Keratinocyte (primary cell): Measurements from ENCODE around the gene IRF6. TPM values are rescaled to one million over a fixed set of nuclear protein-coding genes. Genes with fewer than 3 reads are reported as not detected.

Source experiments
- DNase-seq: peaks from one replicate; pipeline ENCODE4 v3.0.0-alpha.2; 2011; ENCODE audit warnings: low read depth, missing footprints, low spot score
- FAIRE-seq: peaks from 2 replicates; lab custom pipeline; 2011; peaks lifted over from hg19 to GRCh38; lab: Jason Lieb, UNC
- H2AFZ ChIP-seq: 2 replicates; pipeline ENCODE4 v1.6.0; 2012; ENCODE audit warnings: low read length, control low read depth, inconsistent platforms; ENCODE audit not compliant: control insufficient read depth
- H3K27ac ChIP-seq: 2 replicates; pipeline ENCODE4 v1.5.1; 2011; ENCODE audit warnings: low read length; ENCODE audit not compliant: control insufficient read depth, insufficient read depth
- H3K27me3 ChIP-seq: 3 replicates; pipeline ENCODE4 v1.6.0; 2011; ENCODE audit warnings: low read length; ENCODE audit not compliant: control insufficient read depth, insufficient read depth; ENCODE audit errors: extremely low read depth
- H3K36me3 ChIP-seq, 2 experiments: 2 replicates in 1 of 2; 3 replicates in 1 of 2; pipeline ENCODE4 v1.5.1; 2011; ENCODE audit warnings: low read length in 2 of 2, mild to moderate bottlenecking in 1 of 2; ENCODE audit not compliant: control insufficient read depth in 2 of 2, insufficient read depth in 2 of 2; ENCODE audit errors: extremely low read depth in 1 of 2
- H3K4me1 ChIP-seq: 3 replicates; pipeline ENCODE4 v1.5.1; 2011; ENCODE audit warnings: low read length; ENCODE audit not compliant: control insufficient read depth, insufficient read depth; ENCODE audit errors: extremely low read depth
- H3K4me2 ChIP-seq: 3 replicates; pipeline ENCODE4 v1.6.0; 2011; ENCODE audit warnings: low read depth, low read length; ENCODE audit not compliant: control insufficient read depth, insufficient read depth; ENCODE audit errors: extremely low read depth
- H3K4me3 ChIP-seq, 3 experiments: fragments of 200-600 bp in 1 of 3; sonication (generic) in 1 of 3; 2 replicates in 2 of 3; 3 replicates in 1 of 3; pipeline ENCODE4 v1.5.1; 2011 to 2016; ENCODE audit warnings: low read length in 3 of 3, mild to moderate bottlenecking in 3 of 3, control low read depth in 2 of 3, inconsistent platforms in 1 of 3, low read depth in 1 of 3, mixed read lengths in 1 of 3, mixed run types in 1 of 3, moderate library complexity in 1 of 3; ENCODE audit not compliant: control insufficient read depth in 2 of 3, insufficient read depth in 2 of 3; ENCODE audit errors: extremely low read depth in 1 of 3
- H3K79me2 ChIP-seq: 2 replicates; pipeline ENCODE4 v1.6.0; 2012; ENCODE audit warnings: low read length; ENCODE audit not compliant: control insufficient read depth, insufficient read depth
- H3K9ac ChIP-seq: 3 replicates; pipeline ENCODE4 v1.6.0; 2011; ENCODE audit warnings: low read length; ENCODE audit not compliant: control insufficient read depth, insufficient read depth; ENCODE audit errors: extremely low read depth
- H3K9me1 ChIP-seq: 3 replicates; pipeline ENCODE4 v1.6.0; 2011; ENCODE audit warnings: low read length; ENCODE audit not compliant: control insufficient read depth, insufficient read depth; ENCODE audit errors: extremely low read depth
- H3K9me3 ChIP-seq: 2 replicates; pipeline ENCODE4 v1.5.1; 2012; ENCODE audit warnings: low read depth, low read length; ENCODE audit not compliant: control insufficient read depth
- H4K20me1 ChIP-seq: 3 replicates; pipeline ENCODE4 v1.6.0; 2011; ENCODE audit warnings: low read length; ENCODE audit not compliant: control insufficient read depth, insufficient read depth; ENCODE audit errors: extremely low read depth
- EZH2 ChIP-seq: IDR thresholded peaks from one replicate; pipeline ENCODE4 v1.6.1; 2012; ENCODE audit warnings: inconsistent platforms, mild to moderate bottlenecking, low read length, moderate library complexity
- dilution Hi-C: fragments of 300-500 bp; cut with MboI; formaldehyde crosslinking; loops from one replicate; pipeline ENCODE4 v1.7.0; 2020; ENCODE audit warnings: low sequenced_read_pairs; ENCODE audit not compliant: extremely low pct_ligation_motif_present
- polyA plus RNA-seq, 5 experiments: library from polyadenylated mRNA; depleted of rRNA in 3 of 5; stranded (reverse) in 3 of 5; stranded (forward) in 1 of 5; unstranded in 1 of 5; fragments of >200 nt; gene quantifications; 1 replicate in 1 of 5; 2 replicates in 3 of 5; 3 replicates in 1 of 5; pipeline versions ENCODE4 v1.2.1 to v1.2.3, GENCODE V29; 2011 to 2012; ENCODE audit warnings: missing spikeins in 2 of 5, low read depth in 1 of 5, low replicate concordance in 1 of 5
- TF ChIP-seq, protein P1 (sequence below), 3 experiments: IDR thresholded peaks in 1 of 3; conservative IDR thresholded peaks in 1 of 3; optimal IDR thresholded peaks in 1 of 3; 2 replicates in 2 of 3; 3 replicates in 1 of 3; pipeline versions ENCODE3 to v1.5.1; 2011; ENCODE audit warnings: low read length in 3 of 3, mild to moderate bottlenecking in 3 of 3, moderate library complexity in 2 of 3, control low read depth in 1 of 3, inconsistent platforms in 1 of 3; ENCODE audit not compliant: insufficient read depth in 2 of 3; ENCODE audit errors: extremely low read depth in 1 of 3

The IRF6 gene
- polyA plus RNA-seq, 1 donor (not counting 4 experiments of a cell fraction or from before 2014, with no cell fraction given), result 476 TPM

DNA sequence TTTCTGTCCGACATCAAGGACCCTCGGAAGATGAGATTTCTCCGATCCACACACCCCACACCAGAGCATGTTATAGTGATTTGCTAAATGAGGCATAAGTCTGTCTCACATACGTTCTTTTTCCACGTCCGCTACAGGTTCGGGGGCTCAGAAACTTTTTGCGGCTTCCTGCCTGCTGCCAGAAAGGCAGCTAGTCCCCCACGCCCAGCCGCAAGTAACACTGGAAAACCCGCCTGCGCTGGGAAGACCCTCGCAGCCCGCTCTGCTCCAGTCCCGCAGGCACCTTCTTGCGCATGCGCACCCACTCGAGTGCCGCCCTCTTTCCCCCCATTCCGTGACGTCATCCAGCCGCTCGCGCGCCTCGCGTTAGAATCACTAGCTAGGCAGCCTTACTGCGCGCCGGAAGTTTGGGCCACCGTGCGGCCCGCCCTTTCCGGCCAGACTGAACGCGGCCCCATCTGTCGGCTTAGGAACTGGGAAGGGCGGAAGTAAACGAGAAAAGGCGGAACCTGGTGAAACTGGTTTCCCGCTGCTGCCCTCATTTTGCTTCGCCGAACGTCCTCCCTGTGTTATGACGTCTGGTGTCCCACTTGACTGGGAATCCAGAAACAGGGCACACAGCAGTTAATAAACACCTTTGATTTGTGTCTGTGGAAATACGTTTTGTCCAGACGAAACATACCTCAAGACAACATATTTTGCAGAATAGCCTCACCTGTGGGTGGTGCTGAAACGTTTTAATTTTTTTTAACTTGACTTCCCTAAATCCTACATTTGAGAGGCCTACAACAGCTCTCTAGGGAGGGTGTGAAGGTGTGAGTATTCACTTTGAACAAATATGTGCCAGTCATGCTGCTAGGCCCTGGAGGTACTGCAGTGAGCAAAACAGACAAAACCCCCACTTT, 21.4 kb downstream of the IRF6 start, which contains the start of gene C1orf74:
Gene C1orf74 (minus strand): TSS at position 295 of the 905 bp plus-strand sequence. CDS start 925 bp downstream, outside the sequence.
- Histone ChIP-seq H3K79me2 (peaks cover 15% of the 10 kb centered on the region), H3K36me3 (peaks cover 35 to 44% of the 10 kb centered on the region in 2 experiments), H3K9me3 (no peaks in the 10 kb centered on the region), H3K27me3 (no peaks in the 10 kb centered on the region), H3K9ac (peak within 1 kb of the TSS; percentile 85), H3K4me3 (peak within 1 kb of the TSS; percentile 26 to 91 (median 49)), H4K20me1 (peaks cover 14% of the 10 kb centered on the region), H2AFZ (no peak within 1 kb of the TSS), H3K27ac (peak within 1 kb of the TSS; percentile 78), H3K4me2 (peak within 1 kb of the TSS; percentile 88), H3K4me1 (peaks cover 18% of the 10 kb centered on the region), H3K9me1 (peaks cover 2% of the 10 kb centered on the region)
- DNase-seq, result no peak
- peak; percentile 77 for FAIRE-seq
- TF ChIP-seq, protein P1, sequence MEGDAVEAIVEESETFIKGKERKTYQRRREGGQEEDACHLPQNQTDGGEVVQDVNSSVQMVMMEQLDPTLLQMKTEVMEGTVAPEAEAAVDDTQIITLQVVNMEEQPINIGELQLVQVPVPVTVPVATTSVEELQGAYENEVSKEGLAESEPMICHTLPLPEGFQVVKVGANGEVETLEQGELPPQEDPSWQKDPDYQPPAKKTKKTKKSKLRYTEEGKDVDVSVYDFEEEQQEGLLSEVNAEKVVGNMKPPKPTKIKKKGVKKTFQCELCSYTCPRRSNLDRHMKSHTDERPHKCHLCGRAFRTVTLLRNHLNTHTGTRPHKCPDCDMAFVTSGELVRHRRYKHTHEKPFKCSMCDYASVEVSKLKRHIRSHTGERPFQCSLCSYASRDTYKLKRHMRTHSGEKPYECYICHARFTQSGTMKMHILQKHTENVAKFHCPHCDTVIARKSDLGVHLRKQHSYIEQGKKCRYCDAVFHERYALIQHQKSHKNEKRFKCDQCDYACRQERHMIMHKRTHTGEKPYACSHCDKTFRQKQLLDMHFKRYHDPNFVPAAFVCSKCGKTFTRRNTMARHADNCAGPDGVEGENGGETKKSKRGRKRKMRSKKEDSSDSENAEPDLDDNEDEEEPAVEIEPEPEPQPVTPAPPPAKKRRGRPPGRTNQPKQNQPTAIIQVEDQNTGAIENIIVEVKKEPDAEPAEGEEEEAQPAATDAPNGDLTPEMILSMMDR (optimal IDR thresholded peaks at IDR 0.05 in 1 of 3, IDR thresholded peaks at IDR 0.05 in 1 of 3, conservative IDR thresholded peaks at IDR 0.05 in 1 of 3; ENCODE audit: extremely low read depth in 1 of 3, insufficient read depth in 2 of 3, low read length in 3 of 3), result no peak
- TF ChIP-seq EZH2, result no peak
- dilution Hi-C loops, result no loop called here

DNA sequence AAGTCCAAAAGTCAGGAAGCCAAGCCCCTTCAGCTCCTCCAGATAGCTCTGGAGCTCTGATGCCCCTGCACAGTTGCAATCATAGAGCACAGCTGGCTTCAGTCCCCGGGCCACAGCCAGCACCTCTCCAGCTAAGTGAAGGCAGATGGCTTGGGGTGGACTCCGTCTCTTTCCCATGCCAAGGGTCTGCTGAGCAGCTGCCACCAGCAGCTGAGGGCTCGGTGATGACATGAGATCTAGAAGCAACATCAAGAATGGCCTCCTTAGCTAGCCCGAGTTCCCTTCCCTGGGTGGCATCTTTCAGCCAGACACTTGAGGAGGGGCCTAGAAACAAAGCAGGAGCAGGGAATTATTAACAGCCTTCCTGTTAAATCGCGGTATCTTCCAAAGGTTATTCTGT, 22.6 kb downstream of the IRF6 start:
- H3K27ac ChIP-seq, result peak overlapping the region; percentile 78
- peaks cover 26 to 34% of the 10 kb centered on the region in 2 experiments for H3K36me3 ChIP-seq
- H3K9ac ChIP-seq, result peak overlapping the region; percentile 85
- peaks cover 18% of the 10 kb centered on the region for H3K4me1 ChIP-seq
- peak overlapping the region; percentile 88 for H3K4me2 ChIP-seq
- H3K79me2 ChIP-seq, result peaks cover 6% of the 10 kb centered on the region
- FAIRE-seq, result no peak
- TF ChIP-seq, protein P1 (optimal IDR thresholded peaks at IDR 0.05 in 1 of 3, IDR thresholded peaks at IDR 0.05 in 1 of 3, conservative IDR thresholded peaks at IDR 0.05 in 1 of 3; ENCODE audit: extremely low read depth in 1 of 3, insufficient read depth in 2 of 3, low read length in 3 of 3), result no peak
- TF ChIP-seq EZH2, result no peak
- H4K20me1 ChIP-seq, result peaks cover 8% of the 10 kb centered on the region
- no peak overlapping the region for H2AFZ ChIP-seq
- no peak for DNase-seq
- H3K9me3 ChIP-seq, result no peaks in the 10 kb centered on the region
- no peaks in the 10 kb centered on the region for H3K27me3 ChIP-seq
- H3K4me3 ChIP-seq, result peak overlapping the region in 2 of 3 experiments; percentile 49 to 91
- dilution Hi-C loops, result no loop called here
- H3K9me1 ChIP-seq, result peaks cover 2% of the 10 kb centered on the region
